CD4-positive, CD25-positive, alpha-beta regulatory T cell (primary cell): Measurements from ENCODE around the gene GTF2F1. TPM values are rescaled to one million over a fixed set of nuclear protein-coding genes. Genes with fewer than 3 reads are reported as not detected.

Source experiments
- ATAC-seq, 2 donors: fragments of 150-1000 bp; cut with Tn5 transposase; one replicate each; pipeline ENCODE4 v1.10.0; 2021; ENCODE audit warnings: low read depth in 2 of 2, moderate number of reproducible peaks in 2 of 2, moderate library complexity in 1 of 2
- DNase-seq, 3 donors: peaks; one replicate each; pipeline versions ENCODE4 v3.0.0 to v3.0.0-alpha.2; 2012 to 2022; ENCODE audit warnings: mixed read lengths in 1 of 3
- H3K27ac ChIP-seq: one replicate; pipeline ENCODE4 v1.7.0; 2013; ENCODE audit warnings: mild to moderate bottlenecking, low read length; ENCODE audit not compliant: insufficient read depth, poor library complexity, severe bottlenecking
- H3K27me3 ChIP-seq: one replicate; pipeline ENCODE4 v1.7.0; 2013; ENCODE audit warnings: low read length; ENCODE audit not compliant: control insufficient read depth, insufficient read depth
- H3K36me3 ChIP-seq: one replicate; pipeline ENCODE4 v1.7.0; 2013; ENCODE audit warnings: mild to moderate bottlenecking, low read length, moderate library complexity; ENCODE audit not compliant: control insufficient read depth, insufficient read depth
- H3K4me1 ChIP-seq: 2 replicates; pipeline ENCODE4 v1.7.0; 2013; ENCODE audit warnings: mild to moderate bottlenecking, low read length; ENCODE audit not compliant: insufficient read depth, control insufficient read depth, poor library complexity, severe bottlenecking
- H3K4me3 ChIP-seq: one replicate; pipeline ENCODE4 v1.7.0; 2013; ENCODE audit warnings: low read depth, mild to moderate bottlenecking, low read length, moderate library complexity
- H3K9me3 ChIP-seq, 2 experiments: 1 replicate in 1 of 2; 2 replicates in 1 of 2; pipeline ENCODE4 v1.7.0; 2013; ENCODE audit warnings: low read length in 2 of 2, mild to moderate bottlenecking in 1 of 2, moderate library complexity in 1 of 2; ENCODE audit not compliant: control insufficient read depth in 2 of 2
- H3K27ac Mint-ChIP-seq, 3 donors: one replicate each; pipeline ENCODE4 v1.8.0; 2020 to 2022; ENCODE audit warnings: mild to moderate bottlenecking in 3 of 3, mixed read lengths in 3 of 3, moderate library complexity in 2 of 3
- H3K27me3 Mint-ChIP-seq: one replicate; pipeline ENCODE4 v1.8.0; 2022; ENCODE audit warnings: mild to moderate bottlenecking, mixed read lengths
- H3K36me3 Mint-ChIP-seq: one replicate; pipeline ENCODE4 v1.8.0; 2020; ENCODE audit warnings: mixed read lengths
- H3K4me1 Mint-ChIP-seq, 4 donors: one replicate each; pipeline ENCODE4 v1.8.0; 2020 to 2022; ENCODE audit warnings: mixed read lengths in 4 of 4, mild to moderate bottlenecking in 1 of 4
- H3K4me3 Mint-ChIP-seq, 4 donors: one replicate each; pipeline ENCODE4 v1.8.0; 2020 to 2022; ENCODE audit warnings: mild to moderate bottlenecking in 4 of 4, mixed read lengths in 4 of 4, moderate library complexity in 3 of 4
- H3K9me3 Mint-ChIP-seq, 7 donors: one replicate each; pipeline ENCODE4 v1.8.0; 2020 to 2022; ENCODE audit warnings: mixed read lengths in 7 of 7, mild to moderate bottlenecking in 3 of 7, moderate library complexity in 2 of 7
- polyA plus RNA-seq, 4 donors: library from polyadenylated mRNA; unstranded; fragments of 300-500 nt; fragmentation: Illumina TruSeq; gene quantifications; one replicate each; pipeline ENCODE4 v1.2.3, GENCODE V29; 2021
- total RNA-seq: library from RNA; stranded (reverse); gene quantifications from one replicate; pipeline ENCODE4 v1.2.3, GENCODE V29; 2022

The GTF2F1 gene
- total and polyA plus RNA-seq, 5 donors from 2014 or later = 16.0 to 53.4 (median 17.8) TPM

GRCh38 chr19:6423499-6424194, 30.7 kb upstream of the GTF2F1 start:
- H3K4me3 ChIP-seq = peak overlapping the region; percentile 75
- peak overlapping the region; percentile 88 to 91 (median 89) for H3K4me3 Mint-ChIP-seq
- no peaks in the 10 kb centered on the region for H3K9me3 Mint-ChIP-seq
- peaks cover 35% of the 10 kb centered on the region for H3K36me3 ChIP-seq
- ATAC-seq = no peak
- H3K4me1 ChIP-seq = peaks cover 33% of the 10 kb centered on the region
- no peaks in the 10 kb centered on the region for H3K9me3 ChIP-seq
- no peaks in the 10 kb centered on the region for H3K27me3 Mint-ChIP-seq
- peaks cover 0 to 43% (median 22%) of the 10 kb centered on the region in 4 donors for H3K4me1 Mint-ChIP-seq
- peak in 1 of 3 donors; percentile 45 for DNase-seq
- peak overlapping the region; percentile 12 to 88 (median 86) for H3K27ac Mint-ChIP-seq
- H3K27me3 ChIP-seq = no peaks in the 10 kb centered on the region
- peak overlapping the region; percentile 66 for H3K27ac ChIP-seq
- H3K36me3 Mint-ChIP-seq = peaks cover 13% of the 10 kb centered on the region

GRCh38 chr19:6421075-6422014, 28.4 kb upstream of the GTF2F1 start:
- Histone ChIP-seq H3K27ac (no peak overlapping the region), H3K4me1 (peaks cover 33% of the 10 kb centered on the region), H3K36me3 (peaks cover 58% of the 10 kb centered on the region), H3K4me3 (no peak overlapping the region), H3K27me3 (no peaks in the 10 kb centered on the region), H3K9me3 (no peaks in the 10 kb centered on the region)
- Mint-ChIP-seq H3K4me1 (peaks cover 0 to 43% (median 22%) of the 10 kb centered on the region in 4 donors), H3K27me3 (no peaks in the 10 kb centered on the region), H3K36me3 (peaks cover 15% of the 10 kb centered on the region), H3K27ac (peak overlapping the region in 2 of 3 donors; percentile 5 to 20), H3K9me3 (no peaks in the 10 kb centered on the region), H3K4me3 (peak overlapping the region in 1 of 4 donors; percentile 88)
- no peak for DNase-seq
- ATAC-seq = no peak

- H3K36me3 ChIP-seq = peaks cover 76% of the 10 kb centered on the region
- no peaks in the 10 kb centered on the region for H3K9me3 ChIP-seq
- DNase-seq = no peak
- H3K4me3 ChIP-seq = no peak overlapping the region
- H3K27me3 Mint-ChIP-seq = no peaks in the 10 kb centered on the region
- H3K36me3 Mint-ChIP-seq = peaks cover 15% of the 10 kb centered on the region
- no peak overlapping the region for H3K27ac ChIP-seq
- ATAC-seq = no peak
- peaks cover 0 to 28% (median 15%) of the 10 kb centered on the region in 4 donors for H3K4me1 Mint-ChIP-seq
- H3K9me3 Mint-ChIP-seq = no peaks in the 10 kb centered on the region
- H3K27ac Mint-ChIP-seq = no peak overlapping the region
- no peak overlapping the region for H3K4me3 Mint-ChIP-seq
- H3K4me1 ChIP-seq = peaks cover 21% of the 10 kb centered on the region
- H3K27me3 ChIP-seq = no peaks in the 10 kb centered on the region
Measured at GRCh38 chr19:6418562-6418932, 25.6 kb upstream of the GTF2F1 start.

- H3K9me3 Mint-ChIP-seq = no peaks in the 10 kb centered on the region
- H3K9me3 ChIP-seq = no peaks in the 10 kb centered on the region
- ATAC-seq = no peak
- H3K27ac ChIP-seq = no peak overlapping the region
- H3K27ac Mint-ChIP-seq = no peak overlapping the region
- peaks cover 0 to 21% (median 11%) of the 10 kb centered on the region in 4 donors for H3K4me1 Mint-ChIP-seq
- H3K27me3 Mint-ChIP-seq = no peaks in the 10 kb centered on the region
- H3K4me3 ChIP-seq = no peak overlapping the region
- no peak for DNase-seq
- peak overlapping the region in 1 of 4 donors; percentile 52 for H3K4me3 Mint-ChIP-seq
- H3K27me3 ChIP-seq = no peaks in the 10 kb centered on the region
- H3K36me3 ChIP-seq = peaks cover 76% of the 10 kb centered on the region
- peaks cover 15% of the 10 kb centered on the region for H3K36me3 Mint-ChIP-seq
- peaks cover 15% of the 10 kb centered on the region for H3K4me1 ChIP-seq
Measured at GRCh38 chr19:6417713-6418561, 25.0 kb upstream of the GTF2F1 start.

GRCh38 chr19:6416658-6417405, 23.9 kb upstream of the GTF2F1 start:
- peaks cover 12% of the 10 kb centered on the region for H3K36me3 Mint-ChIP-seq
- Histone ChIP-seq H3K4me3 (no peak overlapping the region), H3K9me3 (no peaks in the 10 kb centered on the region)

DNA sequence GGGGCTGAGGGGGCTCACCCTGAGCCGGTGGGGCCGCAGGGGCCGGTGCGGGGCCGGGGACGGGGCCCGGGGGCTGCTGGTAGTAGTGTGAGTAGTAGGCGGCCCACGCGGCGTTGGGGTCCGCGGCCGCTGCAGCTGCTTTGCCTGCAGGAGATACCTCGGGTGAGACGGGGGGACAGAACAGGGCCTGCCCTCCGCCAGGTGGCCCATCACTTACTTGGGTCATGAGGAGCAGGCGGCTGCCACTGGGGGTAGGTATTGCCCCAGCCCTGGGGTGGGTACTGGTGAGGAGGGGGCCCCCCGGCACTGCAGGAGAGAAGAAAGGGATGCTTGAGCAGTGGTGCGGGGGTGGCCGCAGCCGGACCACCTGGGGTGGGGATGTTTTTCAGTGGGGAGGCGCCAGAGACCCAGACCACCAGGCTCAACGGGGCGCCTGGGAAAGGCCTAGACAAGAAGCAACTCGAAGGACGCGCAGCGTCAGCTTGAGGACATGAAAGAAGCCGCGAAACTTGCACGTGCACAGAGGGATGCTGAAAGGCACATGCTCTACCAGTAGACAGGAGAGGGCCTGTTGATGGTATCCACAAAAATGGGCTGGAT, 22.7 kb upstream of the GTF2F1 start:
- no peaks in the 10 kb centered on the region for H3K27me3 Mint-ChIP-seq
- Histone ChIP-seq H3K9me3 (no peaks in the 10 kb centered on the region), H3K27me3 (no peaks in the 10 kb centered on the region), H3K4me3 (no peak overlapping the region), H3K4me1 (no peaks in the 10 kb centered on the region), H3K27ac (no peak overlapping the region), H3K36me3 (peaks cover 61% of the 10 kb centered on the region)
- ATAC-seq (no peak), DNase-seq (no peak)
- H3K9me3 Mint-ChIP-seq = no peaks in the 10 kb centered on the region
- no peak overlapping the region for H3K4me3 Mint-ChIP-seq
- peaks cover 11% of the 10 kb centered on the region for H3K36me3 Mint-ChIP-seq
- H3K27ac Mint-ChIP-seq = no peak overlapping the region
- H3K4me1 Mint-ChIP-seq = peaks cover 0 to 4% (median 0%) of the 10 kb centered on the region in 4 donors

More at GRCh38 chr19:6416658-6417405, 23.9 kb upstream of the GTF2F1 start:
- H3K4me3 Mint-ChIP-seq = no peak overlapping the region
- Histone ChIP-seq H3K4me1 (peaks cover 5% of the 10 kb centered on the region), H3K36me3 (peaks cover 72% of the 10 kb centered on the region), H3K27ac (no peak overlapping the region), H3K27me3 (no peaks in the 10 kb centered on the region)
- no peaks in the 10 kb centered on the region for H3K9me3 Mint-ChIP-seq
- DNase-seq (no peak), ATAC-seq (no peak)
- H3K27me3 Mint-ChIP-seq = no peaks in the 10 kb centered on the region
- H3K4me1 Mint-ChIP-seq = peaks cover 0 to 10% (median 1%) of the 10 kb centered on the region in 4 donors
- H3K27ac Mint-ChIP-seq = no peak overlapping the region
